Liver (tissue), 9 donors: ENCODE data around the gene IRF6. TPM values are rescaled to one million over a fixed set of nuclear protein-coding genes. Genes with fewer than 3 reads are reported as not detected.

ENCODE experiments used
- DNase-seq: peaks from one replicate; pipeline ENCODE4 v3.0.0-alpha.2; 2017; ENCODE audit warnings: low spot score
- H3K27ac ChIP-seq, 2 donors: one replicate each; pipeline ENCODE4 v1.7.0; 2013; ENCODE audit warnings: inconsistent platforms in 2 of 2, low read length in 2 of 2, control low read depth in 1 of 2, low read depth in 1 of 2, mild to moderate bottlenecking in 1 of 2
- H3K27me3 ChIP-seq, 4 donors: one replicate each; pipeline versions ENCODE4 v1.6.1 to v1.7.0; 2013; ENCODE audit warnings: low read length in 3 of 4, inconsistent platforms in 1 of 4, mild to moderate bottlenecking in 1 of 4, moderate library complexity in 1 of 4; ENCODE audit not compliant: control insufficient read depth in 4 of 4, insufficient read depth in 4 of 4
- H3K36me3 ChIP-seq, 4 donors: one replicate each; pipeline versions ENCODE4 v1.6.1 to v1.7.0; 2013; ENCODE audit warnings: low read length in 3 of 4, mild to moderate bottlenecking in 3 of 4, low read depth in 1 of 4, moderate library complexity in 1 of 4; ENCODE audit not compliant: control insufficient read depth in 4 of 4, insufficient read depth in 3 of 4
- H3K4me1 ChIP-seq, 4 donors: one replicate each; pipeline versions ENCODE4 v1.6.1 to v1.7.0; 2013; ENCODE audit warnings: low read length in 3 of 4, mild to moderate bottlenecking in 3 of 4, moderate library complexity in 1 of 4; ENCODE audit not compliant: control insufficient read depth in 4 of 4, insufficient read depth in 4 of 4
- H3K4me3 ChIP-seq, 3 donors: one replicate each; pipeline versions ENCODE4 v1.6.1 to v1.7.0; 2013; ENCODE audit warnings: low read length in 3 of 3, control low read depth in 1 of 3, low read depth in 1 of 3, mild to moderate bottlenecking in 1 of 3
- H3K9ac ChIP-seq, 2 donors: one replicate each; pipeline ENCODE4 v1.7.0; 2013; ENCODE audit warnings: low read length in 2 of 2, mild to moderate bottlenecking in 2 of 2, moderate library complexity in 2 of 2, control low read depth in 1 of 2, low read depth in 1 of 2
- H3K9me3 ChIP-seq, 4 donors: one replicate each; pipeline versions ENCODE4 v1.6.1 to v1.7.0; 2013; ENCODE audit warnings: low read length in 3 of 4; ENCODE audit not compliant: control insufficient read depth in 4 of 4
- CTCF ChIP-seq: fragments of 150-350 bp; IDR thresholded peaks from 2 replicates; pipeline ENCODE4 v1.5.1; 2017; ENCODE audit warnings: improper control_type of control experiment, low read depth, low read length; ENCODE audit not compliant: missing input control
- EGR1 ChIP-seq, 2 donors: IDR thresholded peaks; 2 replicates each; pipeline ENCODE4 v1.6.1; 2016 to 2018; ENCODE audit warnings: antibody characterized with exemption in 2 of 2, low read depth in 2 of 2
- FOXA2 ChIP-seq: IDR thresholded peaks from 2 replicates; pipeline ENCODE4 v1.6.1; 2016; ENCODE audit warnings: antibody characterized with exemption
- GABPA ChIP-seq, 2 donors: IDR thresholded peaks in 1 of 2; conservative IDR thresholded peaks in 1 of 2; 2 replicates each; pipeline ENCODE4 v1.6.1; 2016; ENCODE audit warnings: antibody characterized with exemption in 2 of 2, mild to moderate bottlenecking in 1 of 2, moderate library complexity in 1 of 2
- HNF4A ChIP-seq, 2 donors: conservative IDR thresholded peaks; 2 replicates each; pipeline ENCODE4 v1.6.1; 2016; ENCODE audit warnings: antibody characterized with exemption in 2 of 2, mild to moderate bottlenecking in 2 of 2
- HNF4G ChIP-seq: IDR thresholded peaks from 2 replicates; pipeline ENCODE4 v1.6.1; 2016; ENCODE audit warnings: antibody characterized with exemption
- JUND ChIP-seq, 2 donors: IDR thresholded peaks; 2 replicates each; pipeline ENCODE4 v1.6.1; 2016; ENCODE audit warnings: antibody characterized with exemption in 2 of 2
- MAX ChIP-seq: IDR thresholded peaks from 2 replicates; pipeline ENCODE4 v1.6.1; 2016; ENCODE audit warnings: antibody characterized with exemption
- NR2F2 ChIP-seq: IDR thresholded peaks from 2 replicates; pipeline ENCODE4 v1.6.1; 2016; ENCODE audit warnings: antibody characterized with exemption
- RAD21 ChIP-seq, 2 donors: IDR thresholded peaks; 2 replicates each; pipeline ENCODE4 v1.6.1; 2016; ENCODE audit warnings: antibody characterized with exemption in 2 of 2, mild to moderate bottlenecking in 2 of 2
- REST ChIP-seq: IDR thresholded peaks from 2 replicates; pipeline ENCODE4 v1.6.1; 2016; ENCODE audit warnings: antibody characterized with exemption, mild to moderate bottlenecking
- RXRA ChIP-seq, 2 donors: IDR thresholded peaks; 2 replicates each; pipeline ENCODE4 v1.6.1; 2017 to 2018; ENCODE audit warnings: antibody characterized with exemption in 2 of 2, mild to moderate bottlenecking in 1 of 2
- SP1 ChIP-seq: IDR thresholded peaks from 2 replicates; pipeline ENCODE4 v1.6.1; 2018; ENCODE audit warnings: antibody characterized with exemption, mild to moderate bottlenecking
- TAF1 ChIP-seq: conservative IDR thresholded peaks from 2 replicates; pipeline ENCODE4 v1.6.1; 2016; ENCODE audit warnings: antibody characterized with exemption, mild to moderate bottlenecking
- YY1 ChIP-seq: IDR thresholded peaks from 2 replicates; pipeline ENCODE4 v1.6.1; 2016; ENCODE audit warnings: antibody characterized with exemption, mild to moderate bottlenecking
- WGBS: extraction: QIAGEN DNeasy Blood & Tissue Kit; methylation state at CpG from one replicate; pipeline ENCODE4 v1.1.7; 2013; 5-methylcytosine and 5-hydroxymethylcytosine counted together
- polyA plus RNA-seq, 2 donors: library from polyadenylated mRNA; stranded (reverse) in 1 of 2; unstranded in 1 of 2; fragments of 200-250 nt in 1 of 2; fragments of >200 nt in 1 of 2; fragmentation: Nextera tagmentation in 1 of 2; extraction: Ambion mirVana in 1 of 2; gene quantifications; one replicate each; pipeline versions ENCODE4 v1.2.1 to v1.2.3, GENCODE V29; 2013 to 2015
- total RNA-seq, 2 donors: library from RNA; depleted of rRNA; stranded (reverse); fragments of >200 nt; gene quantifications; one replicate each; pipeline ENCODE4 v1.2.3, GENCODE V29; 2014
- TF ChIP-seq, protein P1 (sequence below): IDR thresholded peaks from 2 replicates; pipeline ENCODE4 v1.6.1; 2016; ENCODE audit warnings: antibody characterized with exemption
- TF ChIP-seq, protein P2 (sequence below): IDR thresholded peaks from 2 replicates; pipeline ENCODE4 v1.6.1; 2016; ENCODE audit warnings: antibody characterized with exemption
- donor health status: healthy.
- donor health status: healthy.
- donor health status: healthy.
- donor health status: healthy.
- donor health status: healthy.

The IRF6 gene
- total and polyA plus RNA-seq, 4 donors, result 0.51 to 29.3 (median 14.3) TPM

DNA sequence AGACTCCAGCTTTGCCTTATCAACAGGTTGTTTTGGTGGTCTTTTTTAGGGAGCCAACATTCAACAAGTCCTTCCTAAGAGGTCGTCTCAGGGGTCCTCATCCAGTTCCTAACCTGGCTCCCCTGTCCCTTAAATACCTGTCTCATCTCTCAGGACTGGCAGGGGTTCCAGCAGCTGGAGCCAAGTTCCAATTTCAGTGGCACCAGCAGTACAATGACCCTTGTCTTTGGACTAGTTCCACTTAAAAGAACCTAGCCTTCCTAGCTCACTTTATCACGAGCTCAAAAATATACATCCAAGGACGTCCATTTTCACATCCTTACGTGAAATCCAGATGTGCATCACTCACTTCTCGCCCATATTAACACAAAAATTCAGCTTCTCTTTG is 68.8 kb downstream of the IRF6 start:
- no peak for DNase-seq
- peaks cover 0 to 43% (median 32%) of the 10 kb centered on the region in 4 donors for H3K4me1 ChIP-seq
- H3K27ac ChIP-seq, result no peak overlapping the region
- TF ChIP-seq HNF4A (conservative IDR thresholded peaks at IDR 0.05) (peak; percentile 52 to 72), NR2F2 (no peak), TAF1 (no peak), REST (no peak), MAX (no peak), RXRA (IDR thresholded peaks at IDR 0.05) (peak; percentile 59 to 76), YY1 (no peak), FOXA2 (no peak)
- TF ChIP-seq, protein P1, sequence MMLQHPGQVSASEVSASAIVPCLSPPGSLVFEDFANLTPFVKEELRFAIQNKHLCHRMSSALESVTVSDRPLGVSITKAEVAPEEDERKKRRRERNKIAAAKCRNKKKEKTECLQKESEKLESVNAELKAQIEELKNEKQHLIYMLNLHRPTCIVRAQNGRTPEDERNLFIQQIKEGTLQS, result no peak
- TF ChIP-seq, protein P2, sequence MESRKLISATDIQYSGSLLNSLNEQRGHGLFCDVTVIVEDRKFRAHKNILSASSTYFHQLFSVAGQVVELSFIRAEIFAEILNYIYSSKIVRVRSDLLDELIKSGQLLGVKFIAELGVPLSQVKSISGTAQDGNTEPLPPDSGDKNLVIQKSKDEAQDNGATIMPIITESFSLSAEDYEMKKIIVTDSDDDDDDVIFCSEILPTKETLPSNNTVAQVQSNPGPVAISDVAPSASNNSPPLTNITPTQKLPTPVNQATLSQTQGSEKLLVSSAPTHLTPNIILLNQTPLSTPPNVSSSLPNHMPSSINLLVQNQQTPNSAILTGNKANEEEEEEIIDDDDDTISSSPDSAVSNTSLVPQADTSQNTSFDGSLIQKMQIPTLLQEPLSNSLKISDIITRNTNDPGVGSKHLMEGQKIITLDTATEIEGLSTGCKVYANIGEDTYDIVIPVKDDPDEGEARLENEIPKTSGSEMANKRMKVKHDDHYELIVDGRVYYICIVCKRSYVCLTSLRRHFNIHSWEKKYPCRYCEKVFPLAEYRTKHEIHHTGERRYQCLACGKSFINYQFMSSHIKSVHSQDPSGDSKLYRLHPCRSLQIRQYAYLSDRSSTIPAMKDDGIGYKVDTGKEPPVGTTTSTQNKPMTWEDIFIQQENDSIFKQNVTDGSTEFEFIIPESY, result no peak
- peaks cover 0 to 28% (median 13%) of the 10 kb centered on the region in 4 donors for H3K36me3 ChIP-seq
- H3K9ac ChIP-seq, result no peak overlapping the region
- no peak overlapping the region for H3K4me3 ChIP-seq
- H3K27me3 ChIP-seq, result no peaks in the 10 kb centered on the region
- WGBS, result 54% methylated on average over 5 of the region's 5 CpGs
- no peaks in the 10 kb centered on the region for H3K9me3 ChIP-seq

DNA sequence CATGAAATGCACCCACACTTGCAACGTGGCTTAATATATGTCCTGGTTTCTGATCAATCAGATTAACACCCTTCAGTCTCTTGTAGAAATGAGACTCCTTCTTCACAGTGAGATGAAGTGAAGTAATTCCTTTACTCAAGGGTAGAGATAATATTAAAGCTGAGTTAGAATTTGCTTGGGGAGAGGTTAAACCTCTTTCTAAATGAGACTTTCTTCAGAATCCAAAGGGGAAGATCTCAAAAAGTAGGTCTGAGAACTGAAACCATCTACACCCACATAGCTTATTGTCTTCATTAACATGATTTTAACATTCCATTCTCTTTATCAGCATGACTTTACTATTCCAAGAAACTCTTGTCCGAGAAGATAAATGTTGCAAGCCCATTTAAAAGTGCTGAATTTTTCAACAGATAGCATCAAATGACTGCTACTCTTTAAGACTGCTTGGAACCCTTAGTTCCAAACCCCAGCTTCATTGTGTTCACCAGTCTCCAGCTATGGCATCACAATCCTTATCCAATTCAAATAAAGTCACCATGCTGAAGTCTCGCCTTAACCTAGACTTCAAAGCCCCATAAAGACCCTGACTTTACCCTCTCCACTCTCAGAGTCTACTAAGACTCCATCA is 69.3 kb downstream of the IRF6 start:
- Histone ChIP-seq H3K27ac (peak overlapping the region in 1 of 2 donors; percentile 18), H3K36me3 (peaks cover 0 to 28% (median 13%) of the 10 kb centered on the region in 4 donors), H3K27me3 (no peaks in the 10 kb centered on the region), H3K9ac (no peak overlapping the region), H3K4me1 (peaks cover 0 to 40% (median 28%) of the 10 kb centered on the region in 4 donors), H3K4me3 (no peak overlapping the region), H3K9me3 (no peaks in the 10 kb centered on the region)
- DNase-seq, result no peak
- 51% methylated on average over 3 of the region's 3 CpGs for WGBS
- TF ChIP-seq, protein P2, result no peak
- TF ChIP-seq YY1, result no peak
- no peak for TF ChIP-seq REST
- no peak for TF ChIP-seq GABPA (IDR thresholded peaks at IDR 0.05 in 1 of 2, conservative IDR thresholded peaks at IDR 0.05 in 1 of 2)
- TF ChIP-seq RXRA (IDR thresholded peaks at IDR 0.05), result no peak
- TF ChIP-seq MAX, result no peak
- TF ChIP-seq CTCF, result no peak
- TF ChIP-seq SP1, result no peak
- no peak for TF ChIP-seq HNF4G
- TF ChIP-seq HNF4A (conservative IDR thresholded peaks at IDR 0.05), result no peak
- TF ChIP-seq JUND (IDR thresholded peaks at IDR 0.05), result no peak
- TF ChIP-seq EGR1 (IDR thresholded peaks at IDR 0.05; ENCODE audit: low read depth in 2 of 2), result no peak
- TF ChIP-seq TAF1, result no peak
- TF ChIP-seq RAD21 (IDR thresholded peaks at IDR 0.05), result no peak
